Stimulated activated CD4-positive, alpha-beta T cell treated with anti-CD3 and anti-CD28 coated beads, TNF-alpha, amount 100 ng/mL, for 24 hours (primary cell): ENCODE results near the gene TNIK.

Experiments used
- DNase-seq, 3 experiments: peaks; one replicate each; pipeline ENCODE4 v3.0.0-alpha.2; 2020; ENCODE audit warnings: low read depth in 3 of 3

TNIK gene

DNA sequence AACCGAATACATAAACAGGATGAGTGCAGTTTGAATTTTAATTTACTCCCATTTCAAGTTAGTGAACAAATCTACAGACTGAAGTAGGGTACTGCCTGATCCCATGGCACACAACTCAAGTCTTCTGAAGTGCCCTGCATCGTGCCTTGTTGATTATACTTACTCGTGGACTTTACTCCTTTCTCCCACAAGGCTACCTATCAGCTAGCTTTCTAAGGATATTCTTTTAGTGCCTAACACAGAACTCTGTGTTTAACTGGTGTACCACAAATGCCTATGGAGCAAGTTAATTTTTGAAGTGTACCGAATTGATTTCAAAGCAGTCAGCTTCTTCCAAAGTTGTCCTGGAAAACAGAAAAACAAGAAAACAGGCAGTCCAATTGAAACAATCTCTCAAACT lies 119.8 kb downstream of the TNIK start:
- no peak for DNase-seq

DNA sequence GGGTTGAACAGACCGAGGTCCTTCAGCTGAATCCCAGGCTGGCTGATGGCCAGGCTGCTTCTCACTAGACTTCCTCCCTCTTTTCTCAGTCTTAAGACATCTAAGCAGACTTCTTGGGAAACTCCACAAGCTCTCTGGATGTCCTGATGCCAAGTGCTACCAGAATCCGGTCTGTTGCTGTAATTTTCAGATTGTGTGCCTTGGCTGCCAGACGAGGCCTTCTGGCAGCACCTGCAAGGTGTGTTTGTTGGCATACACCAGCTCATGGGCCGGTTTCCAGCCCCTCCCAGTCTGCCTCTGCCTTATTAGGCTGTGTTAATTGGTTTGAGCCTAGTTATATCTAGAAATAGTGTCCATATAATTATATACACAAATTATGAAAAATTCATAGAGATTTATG lies 120.6 kb downstream of the TNIK start:
- DNase-seq: no peak

DNA sequence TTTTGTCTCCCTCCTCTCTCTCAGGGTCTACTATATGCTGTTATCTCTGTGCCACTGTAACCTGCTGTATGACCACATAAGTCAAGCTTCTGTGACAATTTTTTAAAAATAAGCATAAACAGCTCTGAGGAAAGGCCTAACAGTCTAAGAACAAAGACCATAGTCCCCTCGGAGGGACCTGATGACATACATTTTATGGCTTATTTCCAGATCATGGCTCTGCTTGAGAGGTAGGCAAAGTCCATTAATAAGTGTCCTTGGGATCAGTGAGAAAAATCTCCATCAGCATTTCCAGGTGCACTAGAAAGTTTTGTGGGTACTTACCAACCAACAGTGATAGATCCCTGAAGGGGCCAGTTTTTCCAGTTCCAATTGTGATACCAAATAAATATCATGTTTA lies 123.8 kb downstream of the TNIK start:
- no peak for DNase-seq

DNA sequence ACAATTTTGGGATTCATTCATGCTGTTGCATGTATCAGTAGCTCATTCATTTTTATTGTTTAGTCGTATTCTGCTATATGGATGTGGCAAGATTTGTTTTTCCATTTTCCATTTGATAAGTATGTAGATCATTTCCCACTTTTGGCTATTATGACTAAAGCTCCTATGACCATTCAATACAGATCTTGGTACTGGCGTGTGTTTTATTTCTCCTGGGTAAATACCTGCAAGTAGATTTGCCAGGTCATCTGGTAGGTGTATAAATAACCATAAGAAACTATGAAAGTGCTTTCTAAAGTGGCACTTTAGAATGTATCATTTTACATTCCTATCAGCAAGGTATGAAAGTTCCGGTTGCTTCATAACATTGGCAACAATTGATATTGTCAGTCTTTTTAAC lies 124.6 kb downstream of the TNIK start:
- DNase-seq: no peak

DNA sequence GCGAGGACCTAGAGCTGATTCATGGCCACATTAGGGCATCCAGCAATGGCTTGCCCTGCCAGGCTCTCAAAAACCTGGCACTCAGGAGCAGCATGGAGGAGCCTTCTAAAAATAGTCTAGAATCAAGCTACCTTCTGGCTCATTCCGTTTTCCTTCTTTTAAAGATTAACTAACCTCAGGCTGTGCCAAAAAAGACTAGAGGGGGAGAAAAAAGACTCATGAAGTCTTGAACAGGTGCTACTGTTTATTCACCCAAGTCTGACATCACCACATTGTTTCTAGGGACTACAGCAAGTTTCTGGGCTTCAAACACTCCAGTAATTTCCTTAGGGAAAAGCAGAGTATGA lies 125.8 kb downstream of the TNIK start:
- DNase-seq: no peak

DNA sequence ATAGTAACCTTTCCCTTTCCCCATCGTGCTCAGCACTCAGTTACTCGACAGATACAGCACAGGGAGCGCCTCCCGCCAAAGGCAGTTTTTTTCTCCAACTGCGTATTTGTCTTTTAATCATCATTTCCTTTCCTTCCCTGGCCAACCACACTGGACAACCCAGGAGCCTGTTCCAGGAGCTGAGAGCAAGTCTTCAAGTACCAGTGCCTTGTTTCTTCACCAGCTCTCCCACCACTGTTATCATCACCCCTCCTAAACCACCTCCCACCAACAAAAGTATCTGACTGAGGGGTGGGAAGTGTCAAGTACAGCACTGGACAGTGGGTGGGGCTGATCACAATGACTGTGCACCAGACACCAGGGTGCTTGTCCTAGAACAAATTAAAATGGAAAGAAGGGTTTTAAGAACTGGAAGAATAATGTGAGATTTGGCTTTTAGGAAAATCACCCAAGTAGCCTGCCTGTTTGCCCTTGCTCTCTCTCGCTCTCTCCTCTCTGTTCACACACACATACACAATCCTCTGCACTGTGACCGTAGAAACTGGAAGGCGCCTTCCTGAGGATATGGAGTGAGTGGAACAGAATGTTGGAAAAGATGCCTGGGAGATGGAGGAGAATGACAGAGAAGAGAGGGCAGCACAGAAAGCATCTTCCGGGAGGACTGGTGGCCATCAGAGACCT lies 126.3 kb downstream of the TNIK start:
- no peak for DNase-seq

DNA sequence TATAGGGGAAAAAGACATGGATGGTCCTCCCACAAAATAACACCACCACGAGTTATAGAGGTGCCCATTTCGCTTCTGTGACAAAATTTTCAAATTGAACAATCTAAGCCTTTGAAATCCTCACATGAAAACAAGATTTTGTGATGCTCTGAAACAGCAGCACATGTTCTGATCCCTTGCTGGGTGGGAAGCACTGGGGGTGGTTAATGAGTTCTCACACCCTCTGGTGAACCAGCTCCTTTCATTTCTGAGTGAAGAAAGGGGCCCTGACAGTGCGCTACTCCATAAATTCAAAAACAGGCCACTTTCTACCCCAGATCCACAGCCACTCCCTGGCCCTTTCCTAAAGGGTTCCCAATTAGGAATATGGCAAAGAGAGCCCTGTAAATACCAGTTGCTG lies 129.3 kb downstream of the TNIK start:
- no peak for DNase-seq

DNA sequence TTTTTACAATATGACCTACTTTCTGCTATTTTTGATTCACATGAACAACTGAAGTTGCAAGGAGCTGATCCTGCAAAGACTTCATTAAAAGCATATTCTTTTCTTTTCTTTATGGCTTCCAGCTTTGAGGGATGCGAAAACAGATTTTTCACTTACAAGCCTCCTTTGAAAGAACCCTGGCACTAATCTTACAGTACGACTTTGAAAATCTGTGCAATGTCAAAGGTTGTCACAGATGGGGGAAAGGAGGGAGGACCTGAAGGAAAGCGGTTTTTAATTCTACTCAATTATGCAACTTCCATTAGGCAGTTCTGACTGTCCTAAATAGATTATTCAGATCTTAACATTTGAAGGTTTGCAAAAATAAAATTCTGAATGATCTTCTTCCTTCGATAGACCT lies 130.5 kb downstream of the TNIK start:
- no peak for DNase-seq

DNA sequence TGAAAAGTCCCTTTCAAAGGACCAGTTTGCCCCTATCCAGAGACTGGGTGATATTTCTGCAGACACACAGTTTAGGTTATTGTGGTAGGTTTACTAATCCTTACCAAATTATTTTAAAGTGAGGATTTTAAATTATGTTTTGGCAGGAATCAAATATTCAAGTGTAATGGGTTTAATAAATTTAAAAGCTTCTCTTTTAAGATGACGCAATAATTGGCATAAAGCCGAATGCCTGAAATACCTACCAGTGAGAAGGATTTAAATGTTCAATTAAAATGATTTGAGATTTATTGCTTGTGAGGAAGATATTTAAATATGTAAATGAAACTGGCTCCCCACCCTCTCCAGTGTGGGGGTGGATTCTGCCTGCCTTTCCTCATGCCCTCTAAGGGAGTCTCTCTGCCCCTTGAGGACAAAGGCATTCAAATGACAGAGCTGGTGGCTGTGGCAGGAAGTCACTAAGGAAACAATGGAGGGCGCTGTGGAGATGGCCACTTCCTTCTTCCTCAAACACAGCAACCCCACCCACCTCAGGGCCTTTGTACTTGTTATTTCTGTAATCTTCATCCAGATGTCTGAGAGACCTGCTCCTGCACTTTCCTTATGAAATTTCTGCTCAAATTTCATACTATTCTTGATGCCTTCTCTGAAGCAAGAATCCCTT lies 131.7 kb downstream of the TNIK start:
- DNase-seq: peak in 2 of 3 experiments; percentile 3 to 15

DNA sequence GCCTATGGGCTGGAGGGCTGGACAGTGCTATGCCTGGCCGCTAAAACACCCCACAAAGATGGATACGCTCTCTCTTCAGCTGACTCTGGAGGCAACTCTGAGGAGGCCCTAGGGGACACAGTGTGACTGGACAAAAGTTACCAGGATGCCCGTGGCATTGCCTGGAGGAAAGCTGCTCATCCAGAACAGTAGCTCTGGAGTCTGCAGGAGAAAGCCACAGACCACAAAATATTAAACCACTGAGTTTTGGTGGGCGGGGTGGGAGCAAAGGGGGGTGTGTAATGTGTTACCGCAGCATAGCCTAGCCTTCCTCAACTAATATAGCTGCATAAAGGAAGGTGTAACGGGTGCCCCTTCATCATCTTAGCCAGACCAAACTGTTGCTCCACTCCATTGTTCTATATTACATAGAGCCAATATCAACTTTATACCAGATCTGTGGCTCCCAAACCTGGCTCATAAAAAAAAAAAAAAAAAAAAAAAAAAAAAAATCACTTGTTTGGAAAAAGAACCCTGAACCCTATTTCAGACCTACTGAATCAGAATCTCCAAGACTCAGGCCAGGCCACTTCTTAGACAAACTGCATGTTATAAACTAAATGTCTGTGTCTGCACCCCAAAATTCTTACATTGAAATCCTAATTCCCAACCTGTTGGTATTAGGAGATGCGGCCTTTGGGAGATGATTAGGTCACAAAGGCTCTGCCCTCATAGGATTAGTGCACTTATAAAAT lies 132.6 kb downstream of the TNIK start:
- no peak for DNase-seq

DNA sequence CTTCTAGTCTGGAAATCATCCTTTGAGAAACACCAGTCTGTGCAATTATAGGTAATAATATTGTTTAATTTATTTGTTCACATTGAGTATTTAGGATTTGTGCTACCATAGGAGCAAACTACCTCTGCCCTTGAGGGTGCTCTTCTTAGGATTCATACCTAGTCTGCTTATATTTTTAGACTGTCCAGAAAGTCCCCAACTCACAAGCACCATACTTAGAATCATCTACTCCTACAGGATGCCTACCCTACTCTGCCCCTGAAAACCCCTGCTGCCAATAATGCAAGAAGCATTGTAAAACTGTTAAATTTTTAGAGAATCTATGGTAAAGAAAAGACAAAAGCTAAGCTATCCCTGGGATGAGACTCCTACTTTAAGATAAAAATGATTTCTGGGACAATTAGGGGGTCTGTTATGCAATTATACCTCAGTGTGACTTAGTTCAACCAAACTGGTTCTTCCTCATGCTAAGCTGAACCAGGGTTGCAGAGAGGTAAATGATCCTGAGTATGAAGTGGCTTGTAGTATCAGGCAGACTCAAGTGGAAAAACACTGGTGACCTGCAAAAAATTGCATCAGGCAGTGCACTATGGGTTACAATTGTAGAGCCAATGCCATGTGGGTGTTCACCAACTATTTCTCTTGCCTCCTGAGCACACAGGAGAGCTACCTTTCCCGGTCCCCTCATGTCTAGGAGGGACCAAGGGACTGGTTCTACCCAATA lies 133.3 kb downstream of the TNIK start:
- DNase-seq: no peak

DNA sequence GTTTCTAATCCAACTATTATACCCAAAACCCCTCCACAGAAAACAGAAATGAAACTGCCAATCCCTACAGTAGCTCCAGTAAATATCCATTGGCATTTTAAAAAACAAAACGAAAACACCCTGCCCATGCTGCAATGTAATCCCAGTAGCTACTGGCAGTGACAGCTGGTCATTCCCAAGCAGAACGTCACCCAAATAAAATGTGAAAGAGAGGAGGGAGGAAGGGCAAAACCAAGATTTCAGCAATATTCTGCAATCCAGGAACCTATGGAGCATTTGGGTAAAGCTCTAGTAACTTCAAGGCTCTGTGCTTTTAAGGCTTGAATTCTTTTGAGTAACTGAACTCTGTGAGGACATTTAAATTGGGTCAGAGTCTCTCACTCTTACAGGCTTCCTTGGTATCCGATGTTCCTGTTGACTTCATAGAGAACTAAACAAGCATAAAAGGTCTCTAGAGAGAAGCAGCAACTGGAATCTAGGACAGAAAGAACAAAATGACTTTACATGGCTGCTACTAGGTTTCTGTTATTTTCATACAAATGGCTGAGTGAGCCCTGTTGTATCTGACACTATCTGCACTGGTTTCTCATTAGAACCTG lies 136.2 kb downstream of the TNIK start:
- no peak for DNase-seq

DNA sequence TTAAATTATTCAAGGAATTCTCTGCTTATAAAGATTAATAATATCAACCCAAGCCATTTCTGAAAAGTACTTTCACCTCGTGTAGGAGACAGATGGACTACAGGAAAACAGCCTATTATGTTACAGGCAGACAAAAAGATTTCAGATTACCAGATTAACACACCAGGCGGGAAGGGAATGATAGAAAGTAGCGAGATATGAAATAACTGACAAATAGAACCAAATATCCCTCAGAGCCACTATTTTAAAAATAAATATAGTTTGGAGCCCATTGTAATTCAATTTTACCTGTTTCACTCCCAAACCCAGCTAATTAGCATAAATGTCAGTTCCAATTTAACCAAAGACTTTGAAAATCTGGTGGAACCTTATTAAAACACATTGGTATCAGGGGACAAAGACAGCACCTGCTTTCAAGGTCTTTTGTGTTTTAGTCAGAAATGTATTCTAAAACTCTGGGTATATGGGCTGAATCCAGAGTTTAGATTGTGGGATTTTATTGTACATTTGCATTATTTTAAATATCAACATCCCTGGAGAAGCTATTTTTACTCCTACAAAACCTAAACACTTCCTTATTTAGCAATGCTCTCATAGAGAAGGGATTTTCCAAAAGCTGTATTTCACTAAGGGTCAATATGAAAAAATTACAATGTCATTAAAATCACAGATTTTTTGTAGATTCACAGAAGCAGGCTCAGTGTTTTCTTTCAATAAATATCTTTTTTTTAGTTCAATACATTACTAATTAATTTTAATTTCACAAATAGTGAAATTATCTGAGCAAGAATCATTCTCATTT lies 138.4 kb downstream of the TNIK start:
- no peak for DNase-seq

DNA sequence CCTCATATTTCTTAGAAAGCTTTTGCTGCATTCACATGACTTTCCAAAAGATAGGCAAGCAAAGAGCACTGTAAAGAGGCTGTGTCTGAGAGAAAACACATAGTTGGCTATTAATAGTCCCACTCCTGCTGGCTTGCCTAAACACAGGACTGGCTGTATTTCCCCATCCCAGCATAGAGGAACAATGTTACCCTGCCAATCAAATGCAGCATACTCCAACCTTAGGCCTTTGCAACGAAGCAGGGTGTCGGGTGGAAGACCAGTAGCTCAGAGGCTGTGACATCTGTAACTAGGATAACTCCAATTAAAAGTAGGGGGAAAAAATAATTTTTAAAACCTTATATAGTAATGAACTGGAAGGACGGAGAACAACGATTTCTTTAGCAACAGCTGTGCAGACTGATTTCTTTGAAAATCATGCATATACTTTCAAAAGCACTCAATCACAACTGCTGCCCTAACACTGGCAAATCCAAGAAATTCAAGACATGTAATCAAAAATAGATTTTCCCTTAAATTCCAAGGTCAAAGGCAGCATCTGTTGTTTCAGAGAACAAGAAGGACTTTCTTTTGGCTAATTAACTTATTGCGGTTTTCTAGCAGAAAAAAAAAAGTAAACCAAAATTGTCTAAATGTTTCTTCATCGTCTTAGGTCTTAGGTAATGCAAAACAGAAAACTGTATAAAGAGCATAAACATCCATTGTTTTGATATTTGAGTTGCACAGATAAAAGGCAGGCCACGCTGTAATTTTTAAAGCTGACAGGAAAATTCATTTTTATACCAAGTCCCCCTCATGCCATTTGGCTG lies 139.3 kb downstream of the TNIK start:
- no peak for DNase-seq

DNA sequence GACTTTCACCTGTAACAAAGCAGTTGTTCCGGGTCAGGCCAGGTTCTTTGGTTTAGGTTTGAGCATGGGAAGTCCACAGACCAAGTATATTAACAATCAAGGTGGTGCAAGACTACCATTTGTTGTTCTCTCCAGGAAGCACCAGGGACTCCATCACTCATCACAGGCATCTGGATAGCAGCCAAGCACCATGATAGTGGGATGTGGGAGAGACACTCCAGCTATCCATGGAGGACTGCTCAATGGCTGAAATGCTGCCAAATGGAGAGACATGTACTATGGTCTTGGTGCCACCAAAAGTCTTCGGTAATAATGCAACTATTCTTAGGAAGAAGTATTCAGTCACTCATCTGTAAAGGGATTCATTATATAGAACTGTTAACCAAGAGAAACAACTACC lies 143.0 kb downstream of the TNIK start:
- DNase-seq: no peak

DNA sequence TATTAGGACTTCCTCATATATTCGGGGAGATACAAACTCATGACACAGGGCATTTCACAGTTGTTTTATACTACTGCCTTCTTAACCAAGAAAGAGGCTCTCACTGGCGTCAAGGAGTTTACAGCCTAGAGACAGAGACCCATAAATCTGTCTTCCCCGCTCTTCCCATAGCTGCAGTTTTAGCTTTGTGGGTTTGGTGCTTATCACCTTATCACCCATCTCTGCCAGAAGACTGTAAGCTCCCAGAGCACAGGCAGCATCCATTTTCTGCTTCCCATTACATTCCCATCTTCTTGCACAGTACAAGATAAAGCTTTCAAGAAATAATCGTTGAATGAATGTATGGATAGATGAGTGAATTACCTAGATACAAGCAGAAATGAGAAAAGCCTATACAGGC lies 144.3 kb downstream of the TNIK start:
- DNase-seq: no peak

DNA sequence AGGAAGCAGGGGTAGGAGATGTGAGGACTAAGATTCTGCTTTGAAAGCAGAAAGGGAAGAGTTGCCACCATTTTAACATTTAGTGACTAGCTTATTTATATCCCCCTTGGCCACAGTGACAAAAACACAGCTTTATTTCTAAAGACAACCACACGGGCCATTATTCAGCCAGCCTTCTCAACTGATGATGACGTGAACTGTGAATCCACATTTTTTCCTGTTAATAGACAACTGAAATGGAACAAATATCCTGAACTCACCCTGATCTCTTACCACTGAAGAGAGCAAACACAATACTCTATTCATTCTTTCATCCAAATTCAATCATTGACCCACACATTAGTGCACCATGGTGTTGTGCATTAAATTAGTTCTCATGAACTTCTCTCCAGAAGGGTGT lies 145.1 kb downstream of the TNIK start:
- DNase-seq: no peak

DNA sequence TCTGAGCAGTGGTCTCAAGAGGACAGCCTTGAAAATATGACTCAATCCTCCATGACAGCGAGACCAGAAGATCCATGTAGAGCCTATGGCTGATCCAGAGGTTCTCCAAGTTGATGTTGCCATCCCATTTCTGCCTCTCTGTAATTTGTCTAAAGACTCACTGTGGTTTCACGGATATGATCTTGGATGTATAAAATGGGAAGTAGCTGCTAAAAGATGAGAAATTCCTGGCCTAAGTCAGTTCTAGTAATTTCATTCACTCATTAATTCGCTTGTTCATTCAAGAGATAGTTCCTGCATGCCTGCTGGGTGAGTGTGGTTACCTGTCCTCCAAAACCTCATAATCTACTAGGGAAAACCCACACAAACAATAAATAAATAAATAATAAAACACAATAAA lies 145.9 kb downstream of the TNIK start:
- no peak for DNase-seq

DNA sequence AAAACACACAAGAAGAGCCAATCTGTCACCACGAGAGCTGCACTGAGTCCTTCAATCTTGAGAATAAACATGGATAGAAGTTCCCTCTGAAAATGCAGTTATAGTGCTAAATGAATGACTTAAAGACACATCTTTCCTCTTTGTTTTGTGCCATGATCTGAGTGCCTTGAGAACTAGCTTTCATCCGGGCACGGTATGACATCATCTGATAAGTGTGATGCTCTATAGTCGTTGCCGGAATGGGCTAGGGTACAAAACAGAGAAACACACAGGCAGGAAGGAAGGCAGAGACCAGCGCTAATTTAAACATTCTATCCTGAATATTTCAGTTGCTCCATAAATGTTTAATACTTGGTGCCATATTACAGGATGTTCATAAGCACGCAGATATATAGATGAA lies 146.5 kb downstream of the TNIK start:
- DNase-seq: no peak

DNA sequence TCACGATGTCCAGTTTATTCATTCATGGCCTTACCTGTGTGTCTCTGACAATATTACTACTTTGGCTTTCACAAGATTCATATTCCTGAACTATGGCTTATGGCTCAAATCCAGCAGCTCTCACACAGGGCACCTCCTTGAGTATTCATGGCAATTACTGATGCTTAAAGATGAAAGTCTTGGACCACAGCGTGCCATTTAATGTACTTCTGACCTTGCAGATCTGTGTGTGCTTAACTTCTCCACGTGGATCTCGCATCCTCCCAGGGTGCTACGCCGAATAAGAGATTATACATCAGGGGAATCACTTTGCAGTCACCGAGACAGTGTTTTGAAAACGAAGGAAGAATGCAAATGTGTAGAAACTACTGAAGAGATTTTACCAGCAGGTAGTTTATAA lies 147.5 kb downstream of the TNIK start:
- no peak for DNase-seq

DNA sequence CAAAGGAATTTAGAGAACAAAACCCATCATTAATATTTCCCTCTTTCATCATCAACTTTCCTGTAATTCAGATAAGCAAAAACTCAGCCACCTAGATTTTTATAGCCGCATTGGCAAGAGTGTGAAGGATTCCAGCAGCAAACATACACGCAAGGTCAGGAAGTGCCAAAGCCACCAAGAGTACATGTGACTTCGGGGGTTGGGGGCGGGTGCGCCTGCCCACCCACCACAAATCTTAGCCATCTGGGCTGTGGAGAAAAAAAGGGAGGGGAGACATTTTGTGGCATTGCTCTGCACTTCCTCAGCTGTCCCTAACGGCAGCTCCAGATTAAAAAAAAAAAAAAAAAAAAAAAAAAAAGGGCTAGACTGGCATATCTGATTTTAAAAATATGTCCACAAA lies 148.4 kb downstream of the TNIK start:
- no peak for DNase-seq
